Measurements from ENCODE around the gene C1orf226.
"Not testable (repeated sequence)": the region's sequence is repeated elsewhere in the genome, so short reads cannot be mapped to it uniquely, and the experiment has no call there.

The C1orf226 gene

GRCh38 chr1:162381383-162381782 lies at the start of gene C1orf226:
TSS of gene C1orf226 (plus strand) at chr1:162381728. CDS start at chr1:162381902, 174 bp downstream.
- no peak for DNase-seq

GRCh38 chr1:162333991-162334390 lies 47.5 kb upstream of the C1orf226 start:
- no peak for DNase-seq

GRCh38 chr1:162335126-162335525 lies 46.4 kb upstream of the C1orf226 start:
- DNase-seq, result no peak

GRCh38 chr1:162336621-162337285 lies 44.8 kb upstream of the C1orf226 start:
- no peak for DNase-seq

GRCh38 chr1:162342452-162342983 lies 39.0 kb upstream of the C1orf226 start:
- DNase-seq, result no peak

GRCh38 chr1:162343470-162343869 lies 38.1 kb upstream of the C1orf226 start:
- no peak for DNase-seq

- DNase-seq, result no peak
These were observed 34.2 kb upstream of the C1orf226 start for GRCh38 chr1:162347281-162347680.

GRCh38 chr1:162349635-162350330 lies 31.7 kb upstream of the C1orf226 start:
- DNase-seq, result no peak

- DNase-seq, result no peak
These were observed 30.2 kb upstream of the C1orf226 start for GRCh38 chr1:162351246-162351842.

GRCh38 chr1:162351874-162352273 lies 29.7 kb upstream of the C1orf226 start:
- DNase-seq, result not testable (repeated sequence)

- DNase-seq, result no peak
These were observed 28.4 kb upstream of the C1orf226 start for GRCh38 chr1:162353078-162353477.

GRCh38 chr1:162353702-162354101 lies 27.8 kb upstream of the C1orf226 start:
- no peak for DNase-seq

GRCh38 chr1:162357681-162358266 lies 23.8 kb upstream of the C1orf226 start:
- no peak for DNase-seq

GRCh38 chr1:162358928-162359327 lies 22.6 kb upstream of the C1orf226 start:
- DNase-seq, result no peak

- DNase-seq, result no peak
These were observed 21.8 kb upstream of the C1orf226 start for GRCh38 chr1:162359523-162360236.

- DNase-seq, result no peak
These were observed 21.2 kb upstream of the C1orf226 start for GRCh38 chr1:162360237-162360873.

- DNase-seq, result no peak
These were observed 20.7 kb upstream of the C1orf226 start for GRCh38 chr1:162360874-162361260.

- no peak for DNase-seq
These were observed 20.2 kb upstream of the C1orf226 start for GRCh38 chr1:162361349-162361748.

GRCh38 chr1:162363823-162364222 lies 17.7 kb upstream of the C1orf226 start:
- DNase-seq, result no peak

GRCh38 chr1:162364498-162364897 lies 17.0 kb upstream of the C1orf226 start:
- no peak for DNase-seq

- no peak for DNase-seq
These were observed 16.1 kb upstream of the C1orf226 start for GRCh38 chr1:162365284-162366020.

- no peak for DNase-seq
These were observed 15.4 kb upstream of the C1orf226 start for GRCh38 chr1:162366149-162366548.
